Esophagus squamous epithelium (tissue), 5 donors: ENCODE measurements around the gene SEMG1. TPM values are rescaled to one million over a fixed set of nuclear protein-coding genes. Genes with fewer than 3 reads are reported as not detected.
A peak's percentile ranks its signal among the peaks of the same experiment; 100 is the strongest.

ENCODE experiments used
- DNase-seq: peaks from one replicate; lab custom pipeline; 2025; lab: John Stamatoyannopoulos, UW
- H3K27ac ChIP-seq, 4 donors: fragments of 200-600 bp; sonication (generic); one replicate each; pipeline ENCODE4 v1.5.1; 2016 to 2019; ENCODE audit warnings: mild to moderate bottlenecking in 1 of 4
- H3K27me3 ChIP-seq, 4 donors: fragments of 200-600 bp; sonication (generic); 1 replicate in 3 of 4; 2 replicates in 1 of 4; pipeline versions ENCODE4 v1.5.1 to v1.6.0; 2017 to 2021; ENCODE audit warnings: antibody characterized with exemption in 1 of 4
- H3K36me3 ChIP-seq, 3 donors: fragments of 200-600 bp; sonication (generic); one replicate each; pipeline ENCODE4 v1.5.1; 2016 to 2019
- H3K4me1 ChIP-seq, 3 donors: fragments of 200-600 bp; sonication (generic); one replicate each; pipeline ENCODE4 v1.5.1; 2017 to 2019
- H3K4me3 ChIP-seq, 4 donors: fragments of 200-600 bp; sonication (generic); 1 replicate in 3 of 4; 2 replicates in 1 of 4; pipeline ENCODE4 v1.5.1; 2016 to 2019; ENCODE audit warnings: mild to moderate bottlenecking in 2 of 4, moderate library complexity in 1 of 4
- H3K9me3 ChIP-seq, 3 donors: fragments of 200-600 bp; sonication (generic); one replicate each; pipeline ENCODE4 v1.5.1; 2016 to 2019
- CTCF ChIP-seq, 6 experiments: fragments of 450-650 bp in 4 of 6; fragments of 200-600 bp in 2 of 6; sonication (generic) in 2 of 6; IDR thresholded peaks; one replicate each; pipeline ENCODE4 v1.5.1; 2016 to 2019; ENCODE audit warnings: antibody characterized with exemption in 6 of 6, mild to moderate bottlenecking in 4 of 6, moderate library complexity in 4 of 6
- POLR2A ChIP-seq, 4 donors: fragments of 450-650 bp; IDR thresholded peaks; one replicate each; pipeline ENCODE4 v1.6.1; 2017; ENCODE audit warnings: antibody characterized with exemption in 4 of 4, mild to moderate bottlenecking in 4 of 4, moderate library complexity in 3 of 4
- WGBS, 2 donors: methylation state at CpG; one replicate each; pipeline ENCODE4 v1.1.5; 2018; 5-methylcytosine and 5-hydroxymethylcytosine counted together
- intact Hi-C: fragments of 100-400 bp; cut with DNase I; formaldehyde crosslinking; loops from one replicate; pipeline ENCODE4 v1.15.0; 2022
- total RNA-seq, 4 donors: library from RNA; depleted of rRNA; stranded (reverse); fragments of >200 nt; gene quantifications; one replicate each; pipeline ENCODE4 v1.1.0, GENCODE V29; 2016
- donor health status: DM: yes; HTN: yes; CAD: no.

The SEMG1 gene
- total RNA-seq, 4 donors from 2014 or later, result not detected

DNA sequence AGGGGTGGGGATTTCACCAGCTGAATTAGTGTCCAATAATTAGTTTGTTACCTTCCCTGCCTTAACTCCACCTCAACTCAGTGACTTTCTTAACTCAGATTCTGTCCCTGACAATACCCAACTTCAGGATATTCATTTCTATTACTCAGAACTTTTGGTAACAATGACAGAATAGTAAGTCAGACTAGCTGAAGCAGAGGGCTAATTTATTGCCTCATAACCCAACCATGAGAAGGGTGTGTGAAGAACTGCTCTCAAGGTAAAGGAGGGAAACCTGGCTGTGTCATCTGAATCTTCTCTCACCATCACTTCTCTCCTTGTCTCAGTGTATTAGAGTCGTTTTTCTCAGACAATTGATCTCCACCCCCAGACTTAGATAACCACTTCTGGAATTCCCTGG, 33.3 kb upstream of the SEMG1 start:
- Histone ChIP-seq H3K27ac (peak overlapping the region in 3 of 4 donors; percentile 24 to 67 (median 29)), H3K4me1 (peaks cover 0 to 13% (median 0%) of the 10 kb centered on the region in 3 donors), H3K36me3 (no peaks in the 10 kb centered on the region), H3K27me3 (peaks cover 0 to 11% (median 0%) of the 10 kb centered on the region in 4 donors), H3K9me3 (no peaks in the 10 kb centered on the region), H3K4me3 (no peak overlapping the region)
- intact Hi-C loops, result no loop called here
- 8 to 17% methylated on average over 1 of the region's 1 CpG for WGBS, 2 donors
- no peak for DNase-seq
- TF ChIP-seq POLR2A (IDR thresholded peaks at IDR 0.05) (no peak), CTCF (IDR thresholded peaks at IDR 0.05) (no peak)

DNA sequence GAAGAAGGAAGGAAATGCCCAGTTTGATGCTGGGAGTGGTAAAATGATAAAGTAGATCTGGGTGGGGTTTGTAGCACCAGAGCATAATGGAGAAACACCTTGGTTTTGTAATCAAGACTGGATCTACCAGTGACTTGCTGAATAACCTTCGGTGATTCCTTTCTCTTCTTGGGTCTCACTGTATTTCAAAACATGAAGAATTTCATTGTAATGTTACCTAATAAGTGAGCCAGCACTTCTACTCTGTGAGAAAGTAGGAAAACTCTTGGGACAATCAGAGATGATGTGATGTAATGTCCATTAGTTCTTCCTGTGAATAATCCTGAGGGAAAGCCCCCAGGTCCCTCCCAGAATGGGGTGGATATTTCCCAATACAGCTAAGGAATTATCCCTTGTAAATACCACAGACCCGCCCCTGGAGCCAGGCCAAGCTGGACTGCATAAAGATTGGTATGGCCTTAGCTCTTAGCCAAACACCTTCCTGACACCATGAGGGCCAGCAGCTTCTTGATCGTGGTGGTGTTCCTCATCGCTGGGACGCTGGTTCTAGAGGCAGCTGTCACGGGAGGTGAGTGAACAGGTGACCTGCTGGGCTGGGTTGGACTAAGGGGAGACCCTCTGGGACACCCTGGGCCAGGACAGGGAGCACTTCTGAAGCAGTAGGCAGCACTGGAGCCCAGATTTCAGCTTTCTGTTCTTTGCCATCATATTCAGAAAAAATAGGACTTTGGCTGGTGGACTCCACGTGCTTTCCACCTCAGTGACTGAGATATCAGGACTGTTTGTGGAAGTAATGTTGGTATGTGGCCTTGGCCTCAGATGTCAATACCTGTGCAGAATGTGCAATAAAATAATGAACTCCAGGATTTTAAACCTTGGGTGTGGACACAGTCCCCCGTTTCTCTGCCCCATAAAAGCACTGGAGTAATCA, 32.1 kb upstream of the SEMG1 start, which contains the start of gene PI3:
PI3 (plus strand) TSS at position 469 of the 931 bp plus-strand sequence; CDS start at position 490, 21 bp downstream.
- intact Hi-C loops, result no loop called here
- 50 to 58% methylated on average over 5 to 6 of the region's 8 CpGs for WGBS, 2 donors
- peak within 1 kb of the TSS; percentile 29 to 67 (median 44) for H3K27ac ChIP-seq

DNA sequence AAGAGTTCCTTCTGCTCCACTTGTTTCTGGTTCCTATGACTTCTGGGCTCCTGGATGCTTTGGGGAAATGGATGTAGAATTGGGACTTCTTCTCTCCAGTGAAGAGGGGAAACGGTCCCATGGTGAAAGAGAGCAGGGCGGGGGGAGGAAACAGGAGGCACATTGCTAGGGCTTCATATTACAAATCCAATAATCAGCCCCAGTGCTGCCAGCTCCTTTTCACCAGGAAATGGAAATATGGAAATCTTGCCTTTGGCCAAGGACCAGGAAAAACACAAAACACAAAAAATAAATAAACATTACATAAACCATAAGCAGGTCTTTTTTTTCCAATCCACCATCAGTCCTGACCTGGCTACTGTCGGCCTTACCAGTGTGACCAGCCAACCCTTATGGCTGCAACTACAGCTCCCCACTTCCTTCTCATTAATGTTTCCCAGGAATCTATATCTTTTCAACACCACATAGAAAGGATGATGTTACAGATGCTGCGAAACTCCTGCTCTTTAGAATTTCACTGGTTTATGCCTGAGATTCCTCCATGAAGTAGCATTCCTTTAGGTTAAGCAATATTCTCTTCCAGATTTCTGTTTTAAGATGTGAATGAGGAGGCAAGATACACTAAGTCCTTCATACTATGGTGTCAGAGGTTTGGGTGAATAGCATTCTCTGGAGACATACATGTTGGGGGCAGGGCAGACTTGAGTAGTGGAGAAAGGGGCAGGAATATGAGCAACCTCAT, 30.1 kb upstream of the SEMG1 start:
- Histone ChIP-seq H3K27me3 (peaks cover 0 to 11% (median 0%) of the 10 kb centered on the region in 4 donors), H3K27ac (no peak overlapping the region), H3K9me3 (no peaks in the 10 kb centered on the region), H3K4me3 (no peak overlapping the region), H3K36me3 (no peaks in the 10 kb centered on the region), H3K4me1 (peaks cover 0 to 13% (median 0%) of the 10 kb centered on the region in 3 donors)
- intact Hi-C loops, result no loop called here
- no peak for TF ChIP-seq POLR2A (IDR thresholded peaks at IDR 0.05)
- DNase-seq, result no peak
- 73 to 90% methylated on average over 3 to 4 of the region's 4 CpGs for WGBS, 2 donors

More for the DNA sequence above, 32.1 kb upstream of the SEMG1 start, which contains the start of gene PI3:
- peaks cover 0 to 13% (median 0%) of the 10 kb centered on the region in 3 donors for H3K4me1 ChIP-seq
- no peak for DNase-seq
- H3K36me3 ChIP-seq, result no peaks in the 10 kb centered on the region
- peaks cover 0 to 11% (median 0%) of the 10 kb centered on the region in 4 donors for H3K27me3 ChIP-seq
- no peak within 1 kb of the TSS for H3K4me3 ChIP-seq
- TF ChIP-seq CTCF (IDR thresholded peaks at IDR 0.05) (no peak), POLR2A (IDR thresholded peaks at IDR 0.05) (no peak)
- no peaks in the 10 kb centered on the region for H3K9me3 ChIP-seq

DNA sequence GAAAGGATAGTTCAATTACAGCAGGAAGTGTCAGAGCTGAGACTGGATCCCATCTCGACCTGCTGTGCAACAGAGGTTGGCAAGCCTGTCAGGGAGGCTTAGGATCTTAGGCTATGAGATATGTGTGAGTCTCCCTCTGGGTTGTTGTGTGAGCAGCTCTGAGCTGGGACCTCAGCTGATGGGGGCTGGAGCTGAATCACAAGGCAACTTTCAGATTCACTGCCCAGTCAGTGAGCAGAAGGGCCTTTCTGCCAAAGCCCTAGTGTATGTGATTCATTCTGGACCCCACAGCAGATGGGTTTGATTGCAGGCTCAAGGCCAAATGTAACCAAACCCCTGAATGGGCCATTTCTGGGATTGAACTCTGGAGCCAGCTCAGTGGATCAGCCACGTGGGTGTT, 27.7 kb upstream of the SEMG1 start:
- Histone ChIP-seq H3K36me3 (no peaks in the 10 kb centered on the region), H3K4me3 (no peak overlapping the region), H3K27me3 (peaks cover 0 to 8% (median 0%) of the 10 kb centered on the region in 4 donors), H3K27ac (no peak overlapping the region), H3K4me1 (peaks cover 0 to 12% (median 0%) of the 10 kb centered on the region in 3 donors), H3K9me3 (no peaks in the 10 kb centered on the region)
- TF ChIP-seq POLR2A (IDR thresholded peaks at IDR 0.05), result no peak
- TF ChIP-seq CTCF (IDR thresholded peaks at IDR 0.05), result no peak
- intact Hi-C loops, result no loop called here
- WGBS, 2 donors, result 19 to 50% methylated on average over 1 to 2 of the region's 2 CpGs
- DNase-seq, result no peak

GRCh38 chr20:45181639-45182038, 25.2 kb upstream of the SEMG1 start:
- Histone ChIP-seq H3K27ac (no peak overlapping the region), H3K4me1 (no peaks in the 10 kb centered on the region), H3K4me3 (no peak overlapping the region), H3K36me3 (no peaks in the 10 kb centered on the region), H3K9me3 (no peaks in the 10 kb centered on the region), H3K27me3 (no peaks in the 10 kb centered on the region)
- intact Hi-C loops, result no loop called here
- no peak for DNase-seq
- WGBS, 2 donors, result 85% methylated on average over 2 of the region's 2 CpGs; no CpG with 5 or more reads in 1 of the 2 donors
- TF ChIP-seq CTCF (IDR thresholded peaks at IDR 0.05) (no peak), POLR2A (IDR thresholded peaks at IDR 0.05) (no peak)
